Calu3 (cell line): ENCODE results near the gene BCAS3. TPM values are rescaled to one million over a fixed set of nuclear protein-coding genes. Genes with fewer than 3 reads are reported as not detected.

Source experiments
- BruUV-seq: library from RNA; stranded (reverse); fragments of 400-500 nt; replicated peaks from 2 replicates; lab custom pipeline; 2021; lab: Mats Ljungman, UMichigan
- CTCF ChIA-PET: fragments of 300-600 bp; sonication (Branson Sonifier 250); formaldehyde crosslinking; loops from one replicate; lab custom pipeline; 2022; ENCODE audit warnings: antibody characterized with exemption; lab: Charles Lee
- DNase-seq: peaks from one replicate; pipeline ENCODE4 v3.0.0; 2022
- H3K27ac Mint-ChIP-seq: one replicate; pipeline ENCODE4 v1.8.0; 2022; ENCODE audit warnings: mixed read lengths; ENCODE audit not compliant: unreplicated experiment
- H3K27me3 Mint-ChIP-seq: one replicate; pipeline ENCODE4 v1.8.0; 2022; ENCODE audit warnings: mixed read lengths; ENCODE audit not compliant: unreplicated experiment
- H3K36me3 Mint-ChIP-seq: one replicate; pipeline ENCODE4 v1.8.0; 2022; ENCODE audit warnings: mild to moderate bottlenecking, moderate library complexity, mixed read lengths; ENCODE audit not compliant: insufficient read depth, unreplicated experiment
- H3K4me1 Mint-ChIP-seq: one replicate; pipeline ENCODE4 v1.8.0; 2022; ENCODE audit warnings: mild to moderate bottlenecking, low read depth, mixed read lengths; ENCODE audit not compliant: unreplicated experiment
- H3K4me3 Mint-ChIP-seq: one replicate; pipeline ENCODE4 v1.8.0; 2022; ENCODE audit warnings: mild to moderate bottlenecking, low read depth, moderate library complexity, mixed read lengths; ENCODE audit not compliant: unreplicated experiment
- H3K9me3 Mint-ChIP-seq: one replicate; pipeline ENCODE4 v1.8.0; 2022; ENCODE audit warnings: low read depth, mixed read lengths; ENCODE audit not compliant: unreplicated experiment
- intact Hi-C: fragments of 100-400 bp; cut with micrococcal nuclease; formaldehyde crosslinking; loops from one replicate; pipeline ENCODE4 v1.10.0; 2022; ENCODE audit not compliant: unreplicated experiment
- total RNA-seq: library from RNA; stranded (reverse); gene quantifications from 2 replicates; pipeline ENCODE4 v1.2.3, GENCODE V29; 2022
- TF ChIP-seq, protein P1 (sequence below): fragments of 200-600 bp; IDR thresholded peaks from one replicate; pipeline ENCODE4 v1.8.0; 2022; ENCODE audit warnings: antibody characterized with exemption; ENCODE audit not compliant: unreplicated experiment

BCAS3 gene
- total RNA-seq, 1 experiment from 2014 or later = 10.9 TPM

GRCh38 chr17:60823515-60823914 is 145.9 kb downstream of the BCAS3 start:
- Mint-ChIP-seq H3K27me3 (no peaks in the 10 kb centered on the region), H3K36me3 (no peaks in the 10 kb centered on the region), H3K27ac (no peak overlapping the region), H3K4me1 (no peaks in the 10 kb centered on the region), H3K9me3 (no peaks in the 10 kb centered on the region), H3K4me3 (no peak overlapping the region)
- BruUV-seq = no TSS peak
- intact Hi-C loops = no loop called here
- DNase-seq = no peak
- CTCF ChIA-PET = no interaction called here
- TF ChIP-seq, protein P1, sequence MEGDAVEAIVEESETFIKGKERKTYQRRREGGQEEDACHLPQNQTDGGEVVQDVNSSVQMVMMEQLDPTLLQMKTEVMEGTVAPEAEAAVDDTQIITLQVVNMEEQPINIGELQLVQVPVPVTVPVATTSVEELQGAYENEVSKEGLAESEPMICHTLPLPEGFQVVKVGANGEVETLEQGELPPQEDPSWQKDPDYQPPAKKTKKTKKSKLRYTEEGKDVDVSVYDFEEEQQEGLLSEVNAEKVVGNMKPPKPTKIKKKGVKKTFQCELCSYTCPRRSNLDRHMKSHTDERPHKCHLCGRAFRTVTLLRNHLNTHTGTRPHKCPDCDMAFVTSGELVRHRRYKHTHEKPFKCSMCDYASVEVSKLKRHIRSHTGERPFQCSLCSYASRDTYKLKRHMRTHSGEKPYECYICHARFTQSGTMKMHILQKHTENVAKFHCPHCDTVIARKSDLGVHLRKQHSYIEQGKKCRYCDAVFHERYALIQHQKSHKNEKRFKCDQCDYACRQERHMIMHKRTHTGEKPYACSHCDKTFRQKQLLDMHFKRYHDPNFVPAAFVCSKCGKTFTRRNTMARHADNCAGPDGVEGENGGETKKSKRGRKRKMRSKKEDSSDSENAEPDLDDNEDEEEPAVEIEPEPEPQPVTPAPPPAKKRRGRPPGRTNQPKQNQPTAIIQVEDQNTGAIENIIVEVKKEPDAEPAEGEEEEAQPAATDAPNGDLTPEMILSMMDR = no peak

GRCh38 chr17:60825351-60825750 is 147.7 kb downstream of the BCAS3 start:
- Mint-ChIP-seq H3K27ac (no peak overlapping the region), H3K4me1 (no peaks in the 10 kb centered on the region), H3K4me3 (no peak overlapping the region), H3K27me3 (no peaks in the 10 kb centered on the region), H3K9me3 (no peaks in the 10 kb centered on the region), H3K36me3 (no peaks in the 10 kb centered on the region)
- intact Hi-C loops = no loop called here
- no TSS peak for BruUV-seq
- TF ChIP-seq, protein P1 = no peak
- CTCF ChIA-PET = interaction anchor here (0.7 kb wide), 1 partner anchor 1493 kb away, joined by 4 read pairs; no protein-coding TSS in a partner anchor
- no peak for DNase-seq

- Mint-ChIP-seq H3K9me3 (no peaks in the 10 kb centered on the region), H3K4me3 (no peak overlapping the region), H3K27ac (no peak overlapping the region), H3K4me1 (no peaks in the 10 kb centered on the region), H3K27me3 (no peaks in the 10 kb centered on the region), H3K36me3 (no peaks in the 10 kb centered on the region)
- intact Hi-C loops = no loop called here
- DNase-seq = no peak
- no TSS peak for BruUV-seq
- CTCF ChIA-PET = no interaction called here
- TF ChIP-seq, protein P1 = no peak
Observed at GRCh38 chr17:60827943-60828342, 150.3 kb downstream of the BCAS3 start.

GRCh38 chr17:60832151-60832585 is 154.5 kb downstream of the BCAS3 start:
- Mint-ChIP-seq H3K27me3 (no peaks in the 10 kb centered on the region), H3K27ac (no peak overlapping the region), H3K36me3 (no peaks in the 10 kb centered on the region), H3K4me1 (no peaks in the 10 kb centered on the region), H3K4me3 (no peak overlapping the region), H3K9me3 (no peaks in the 10 kb centered on the region)
- no peak for DNase-seq
- CTCF ChIA-PET = no interaction called here
- TF ChIP-seq, protein P1 = no peak
- intact Hi-C loops = no loop called here
- BruUV-seq = no TSS peak
